ENCODE data around the gene ACVR2A.

DNA sequence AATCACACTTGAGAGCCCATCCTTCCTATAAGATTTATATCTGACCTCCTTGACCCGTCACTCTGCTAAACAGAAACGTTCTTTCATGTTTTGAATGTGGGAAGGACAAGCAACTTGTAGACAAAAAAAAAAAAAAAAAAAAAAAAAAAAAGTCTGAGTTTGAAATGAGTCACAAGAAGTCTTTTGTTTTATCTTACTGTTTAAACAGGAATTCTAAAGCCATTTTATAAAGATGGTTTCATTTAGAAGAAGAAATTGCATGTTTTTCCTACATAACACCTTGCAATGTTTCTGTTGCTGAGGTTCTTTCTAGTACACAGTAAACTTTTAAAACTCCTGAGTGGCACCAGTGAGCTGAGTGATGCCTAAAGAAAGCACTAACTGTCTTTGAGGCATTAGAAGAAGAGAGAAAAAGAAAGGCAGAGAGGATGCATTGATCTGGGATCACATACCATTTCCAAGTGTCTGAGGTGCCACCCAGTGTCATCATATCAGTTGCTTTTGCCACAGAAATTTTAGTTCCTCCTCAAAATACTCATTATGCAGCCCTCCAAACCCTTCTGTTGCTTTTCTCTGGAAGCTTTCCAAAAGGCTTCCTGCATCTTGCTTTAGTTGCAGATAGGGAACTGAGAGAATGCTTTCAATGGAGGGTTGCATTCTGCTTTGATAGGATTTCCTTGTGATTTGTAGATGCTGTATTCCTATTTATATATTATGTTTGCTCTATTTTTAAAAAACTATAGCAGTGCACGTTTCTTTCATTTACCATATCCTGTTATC is 69.1 kb downstream of the ACVR2A start:
- TF ChIP-seq, protein P1, sequence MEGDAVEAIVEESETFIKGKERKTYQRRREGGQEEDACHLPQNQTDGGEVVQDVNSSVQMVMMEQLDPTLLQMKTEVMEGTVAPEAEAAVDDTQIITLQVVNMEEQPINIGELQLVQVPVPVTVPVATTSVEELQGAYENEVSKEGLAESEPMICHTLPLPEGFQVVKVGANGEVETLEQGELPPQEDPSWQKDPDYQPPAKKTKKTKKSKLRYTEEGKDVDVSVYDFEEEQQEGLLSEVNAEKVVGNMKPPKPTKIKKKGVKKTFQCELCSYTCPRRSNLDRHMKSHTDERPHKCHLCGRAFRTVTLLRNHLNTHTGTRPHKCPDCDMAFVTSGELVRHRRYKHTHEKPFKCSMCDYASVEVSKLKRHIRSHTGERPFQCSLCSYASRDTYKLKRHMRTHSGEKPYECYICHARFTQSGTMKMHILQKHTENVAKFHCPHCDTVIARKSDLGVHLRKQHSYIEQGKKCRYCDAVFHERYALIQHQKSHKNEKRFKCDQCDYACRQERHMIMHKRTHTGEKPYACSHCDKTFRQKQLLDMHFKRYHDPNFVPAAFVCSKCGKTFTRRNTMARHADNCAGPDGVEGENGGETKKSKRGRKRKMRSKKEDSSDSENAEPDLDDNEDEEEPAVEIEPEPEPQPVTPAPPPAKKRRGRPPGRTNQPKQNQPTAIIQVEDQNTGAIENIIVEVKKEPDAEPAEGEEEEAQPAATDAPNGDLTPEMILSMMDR (IDR thresholded peaks at IDR 0.05), result no peak
- TF ChIP-seq POLR2AphosphoS5 (IDR thresholded peaks at IDR 0.05; ENCODE audit: low read depth, low read length) (no peak), REST (IDR thresholded peaks at IDR 0.05; ENCODE audit: insufficient read depth in 1 of 2, low read depth in 2 of 2, low read length in 1 of 2) (no peak), TCF7L2 (IDR thresholded peaks at IDR 0.05; ENCODE audit: low read depth, low read length) (no peak), SIN3A (IDR thresholded peaks at IDR 0.05; ENCODE audit: borderline replicate concordance, insufficient read depth, low read depth, low read length) (no peak)
